Endodermal cell (in vitro differentiated cells): ENCODE measurements around the gene PPIL1. TPM values are rescaled to one million over a fixed set of nuclear protein-coding genes. Genes with fewer than 3 reads are reported as not detected.
A peak's percentile ranks its signal among the peaks of the same experiment; 100 is the strongest.

Experiments
- DNase-seq: peaks from one replicate; pipeline ENCODE4 v3.0.0-alpha.2; 2017
- H3K27ac ChIP-seq: 2 replicates; pipeline ENCODE4 v1.5.1; 2013; ENCODE audit warnings: mild to moderate bottlenecking, low read depth, low read length, moderate library complexity
- H3K27me3 ChIP-seq: 2 replicates; pipeline ENCODE4 v1.6.1; 2013; ENCODE audit warnings: mild to moderate bottlenecking, low read length, moderate library complexity; ENCODE audit not compliant: insufficient read depth, control insufficient read depth, poor library complexity, severe bottlenecking
- H3K36me3 ChIP-seq: 2 replicates; pipeline ENCODE4 v1.7.0; 2013; ENCODE audit warnings: mild to moderate bottlenecking, low read length, moderate library complexity; ENCODE audit not compliant: control insufficient read depth, insufficient read depth
- H3K4me1 ChIP-seq: one replicate; pipeline ENCODE4 v1.7.0; 2013; ENCODE audit warnings: low read length; ENCODE audit not compliant: control insufficient read depth, insufficient read depth
- H3K4me3 ChIP-seq: 2 replicates; pipeline ENCODE4 v1.5.1; 2013; ENCODE audit warnings: mild to moderate bottlenecking, low read length, moderate library complexity
- H3K9ac ChIP-seq: 2 replicates; pipeline ENCODE4 v1.6.1; 2013; ENCODE audit warnings: mild to moderate bottlenecking, low read length, moderate library complexity; ENCODE audit not compliant: poor library complexity, severe bottlenecking; ENCODE audit errors: extremely low read depth
- H3K9me3 ChIP-seq: 2 replicates; pipeline ENCODE4 v1.6.1; 2013; ENCODE audit warnings: mild to moderate bottlenecking, low read length, moderate library complexity; ENCODE audit not compliant: control insufficient read depth
- H3K27ac Mint-ChIP-seq: 2 replicates; pipeline ENCODE4 v1.8.0; 2020; ENCODE audit warnings: mixed read lengths
- H3K27me3 Mint-ChIP-seq: 2 replicates; pipeline ENCODE4 v1.8.0; 2021; ENCODE audit warnings: mild to moderate bottlenecking, mixed read lengths; ENCODE audit not compliant: insufficient read depth
- H3K36me3 Mint-ChIP-seq: 2 replicates; pipeline ENCODE4 v1.8.0; 2020; ENCODE audit warnings: low read depth, mixed read lengths
- H3K4me1 Mint-ChIP-seq: 2 replicates; pipeline ENCODE4 v1.8.0; 2020; ENCODE audit warnings: mixed read lengths
- H3K4me3 Mint-ChIP-seq: 2 replicates; pipeline ENCODE4 v1.8.0; 2020; ENCODE audit warnings: mild to moderate bottlenecking, moderate library complexity, mixed read lengths
- H3K9me3 Mint-ChIP-seq: 2 replicates; pipeline ENCODE4 v1.8.0; 2020; ENCODE audit warnings: mild to moderate bottlenecking, mixed read lengths
- CTCF ChIP-seq: fragments of 200-600 bp; sonication (generic); conservative IDR thresholded peaks from 2 replicates; pipeline ENCODE4 v1.5.0; 2021; ENCODE audit warnings: antibody characterized with exemption, mild to moderate bottlenecking
- WGBS, 2 experiments: methylation state at CpG; one replicate each; pipeline versions ENCODE4 v1.1.5 to v1.1.7; 2013; ENCODE audit warnings: missing lambda C conversion rate in 2 of 2, mixed read lengths in 1 of 2; ENCODE audit not compliant: insufficient coverage in 1 of 2, insufficient read length in 1 of 2; 5-methylcytosine and 5-hydroxymethylcytosine counted together
- total RNA-seq, 2 donors: library from RNA; stranded (reverse); fragmentation: NEBNext Ultra II Directional in 1 of 2; extraction: Animal tissue kit (Norgen Biotek cat#: 25700) in 1 of 2; gene quantifications; 2 replicates in 1 of 2; 3 replicates in 1 of 2; pipeline ENCODE4 v1.2.1, GENCODE V29; 2021

PPIL1 gene
- total RNA-seq, 2 donors from 2014 or later: 36.7 to 53.3 TPM

- WGBS, 2 experiments: 68 to 72% methylated on average over 5 to 12 of the region's 12 CpGs
- H3K4me1 ChIP-seq: no peaks in the 10 kb centered on the region
- no peak overlapping the region for H3K27ac ChIP-seq
- Mint-ChIP-seq H3K9me3 (peaks cover 11% of the 10 kb centered on the region), H3K36me3 (no peaks in the 10 kb centered on the region), H3K4me1 (peaks cover 11% of the 10 kb centered on the region), H3K27me3 (no peaks in the 10 kb centered on the region), H3K27ac (no peak overlapping the region), H3K4me3 (no peak overlapping the region)
- H3K9ac ChIP-seq: no peak overlapping the region
- no peaks in the 10 kb centered on the region for H3K9me3 ChIP-seq
- peak; percentile 68 for DNase-seq
- no peak for TF ChIP-seq CTCF
- no peaks in the 10 kb centered on the region for H3K27me3 ChIP-seq
- H3K4me3 ChIP-seq: no peak overlapping the region
- no peaks in the 10 kb centered on the region for H3K36me3 ChIP-seq
Measured at GRCh38 chr6:36820700-36821580, 53.7 kb downstream of the PPIL1 start.

- Mint-ChIP-seq H3K36me3 (no peaks in the 10 kb centered on the region), H3K27me3 (no peaks in the 10 kb centered on the region), H3K4me1 (peaks cover 5% of the 10 kb centered on the region), H3K27ac (no peak overlapping the region), H3K9me3 (peaks cover 11% of the 10 kb centered on the region), H3K4me3 (no peak overlapping the region)
- Histone ChIP-seq H3K36me3 (no peaks in the 10 kb centered on the region), H3K9me3 (no peaks in the 10 kb centered on the region), H3K4me3 (no peak overlapping the region), H3K9ac (no peak overlapping the region), H3K27me3 (no peaks in the 10 kb centered on the region), H3K27ac (no peak overlapping the region), H3K4me1 (no peaks in the 10 kb centered on the region)
- TF ChIP-seq CTCF: no peak
- 94% methylated on average over 4 of the region's 4 CpGs for WGBS, 2 experiments
- no peak for DNase-seq
Measured at GRCh38 chr6:36818756-36819155, 55.8 kb downstream of the PPIL1 start.

GRCh38 chr6:36817847-36818246, 56.8 kb downstream of the PPIL1 start:
- Mint-ChIP-seq H3K9me3 (peaks cover 11% of the 10 kb centered on the region), H3K36me3 (no peaks in the 10 kb centered on the region), H3K27ac (no peak overlapping the region), H3K4me3 (no peak overlapping the region), H3K27me3 (no peaks in the 10 kb centered on the region), H3K4me1 (peaks cover 5% of the 10 kb centered on the region)
- Histone ChIP-seq H3K9me3 (no peaks in the 10 kb centered on the region), H3K36me3 (no peaks in the 10 kb centered on the region), H3K4me3 (no peak overlapping the region), H3K9ac (no peak overlapping the region), H3K27me3 (no peaks in the 10 kb centered on the region), H3K27ac (no peak overlapping the region), H3K4me1 (no peaks in the 10 kb centered on the region)
- TF ChIP-seq CTCF: no peak
- 30 to 92% methylated on average over 2 to 3 of the region's 3 CpGs for WGBS, 2 experiments
- no peak for DNase-seq
